Bronchial epithelial cell (primary cell): ENCODE results near the gene MCM9. TPM values are rescaled to one million over a fixed set of nuclear protein-coding genes. Genes with fewer than 3 reads are reported as not detected.
"Not testable (repeated sequence)": the region's sequence is repeated elsewhere in the genome, so short reads cannot be mapped to it uniquely, and the experiment has no call there.

Source experiments
- DNase-seq: peaks from one replicate; pipeline ENCODE4 v3.0.0-alpha.2; 2010; ENCODE audit warnings: low read depth
- FAIRE-seq: peaks from 2 replicates; lab custom pipeline; 2011; peaks lifted over from hg19 to GRCh38; lab: Jason Lieb, UNC
- H3K27me3 ChIP-seq: 2 replicates; pipeline ENCODE4 v1.5.1; 2011; ENCODE audit warnings: low read length; ENCODE audit not compliant: control insufficient read depth, insufficient read depth
- H3K36me3 ChIP-seq: 2 replicates; pipeline ENCODE4 v1.5.1; 2011; ENCODE audit warnings: low read length; ENCODE audit not compliant: control insufficient read depth, insufficient read depth
- H3K4me3 ChIP-seq: 2 replicates; pipeline ENCODE4 v1.5.1; 2011; ENCODE audit warnings: mild to moderate bottlenecking, low read depth, low read length, control low read depth
- CTCF ChIP-seq: IDR thresholded peaks from 2 replicates; pipeline ENCODE4 v1.5.1; 2011; ENCODE audit warnings: mild to moderate bottlenecking, moderate library complexity, low read length, control low read depth, inconsistent platforms; ENCODE audit not compliant: insufficient read depth, severe bottlenecking
- total RNA-seq: library from RNA; depleted of rRNA; stranded (reverse); fragments of >200 nt; gene quantifications from 2 replicates; pipeline ENCODE4 v1.2.1, GENCODE V29; 2014

The MCM9 gene
- total RNA-seq, 1 donor from 2014 or later, result 9.7 TPM

GRCh38 chr6:118770835-118771234 lies 164.1 kb downstream of the MCM9 start:
- Histone ChIP-seq H3K27me3 (no peaks in the 10 kb centered on the region), H3K36me3 (no peaks in the 10 kb centered on the region), H3K4me3 (no peak overlapping the region)
- no peak for FAIRE-seq
- no peak for DNase-seq
- no peak for TF ChIP-seq CTCF

DNA sequence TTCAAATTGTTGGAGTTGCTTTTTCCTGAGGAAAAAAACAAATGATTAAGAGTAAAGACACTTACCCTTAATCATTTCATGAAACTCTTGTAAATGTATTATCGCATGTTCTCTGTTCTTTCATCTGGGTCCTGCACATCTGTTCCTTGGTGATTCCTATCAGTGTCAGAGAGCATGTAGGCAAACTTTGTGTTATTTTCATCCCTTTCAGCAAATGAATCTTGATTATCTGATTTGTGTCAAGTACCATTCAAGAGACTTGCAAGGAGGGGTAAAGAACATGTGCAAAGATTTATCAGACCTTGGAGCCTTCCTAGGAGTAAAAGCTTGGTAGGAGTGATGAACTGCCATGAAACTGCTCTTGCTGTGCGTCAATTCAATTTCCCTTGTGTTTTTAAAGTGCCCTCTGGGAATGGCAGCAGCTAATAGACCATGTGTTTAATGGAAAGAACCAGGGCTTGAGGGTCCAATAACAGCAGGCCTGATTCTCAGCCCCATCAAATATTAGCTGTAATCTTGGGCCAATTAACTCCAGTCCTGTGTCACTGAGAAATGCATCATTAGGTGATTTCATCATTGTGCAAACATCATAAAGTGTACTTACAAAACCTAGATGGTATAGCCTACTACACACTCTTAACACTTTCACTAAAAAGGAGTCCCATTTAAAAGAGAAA lies 164.7 kb downstream of the MCM9 start:
- Histone ChIP-seq H3K27me3 (no peaks in the 10 kb centered on the region), H3K36me3 (no peaks in the 10 kb centered on the region), H3K4me3 (no peak overlapping the region)
- FAIRE-seq (no peak), DNase-seq (peak; percentile 55)
- TF ChIP-seq CTCF, result no peak

GRCh38 chr6:118768904-118769325 lies 166.0 kb downstream of the MCM9 start:
- H3K27me3 ChIP-seq, result no peaks in the 10 kb centered on the region
- no peak for TF ChIP-seq CTCF
- no peak for FAIRE-seq
- H3K36me3 ChIP-seq, result no peaks in the 10 kb centered on the region
- DNase-seq, result peak; percentile 86
- H3K4me3 ChIP-seq, result no peak overlapping the region

- Histone ChIP-seq H3K27me3 (no peaks in the 10 kb centered on the region), H3K36me3 (no peaks in the 10 kb centered on the region), H3K4me3 (no peak overlapping the region)
- no peak for TF ChIP-seq CTCF
- DNase-seq, result no peak
- no peak for FAIRE-seq
These were observed 166.5 kb downstream of the MCM9 start for GRCh38 chr6:118768441-118768840.

DNA sequence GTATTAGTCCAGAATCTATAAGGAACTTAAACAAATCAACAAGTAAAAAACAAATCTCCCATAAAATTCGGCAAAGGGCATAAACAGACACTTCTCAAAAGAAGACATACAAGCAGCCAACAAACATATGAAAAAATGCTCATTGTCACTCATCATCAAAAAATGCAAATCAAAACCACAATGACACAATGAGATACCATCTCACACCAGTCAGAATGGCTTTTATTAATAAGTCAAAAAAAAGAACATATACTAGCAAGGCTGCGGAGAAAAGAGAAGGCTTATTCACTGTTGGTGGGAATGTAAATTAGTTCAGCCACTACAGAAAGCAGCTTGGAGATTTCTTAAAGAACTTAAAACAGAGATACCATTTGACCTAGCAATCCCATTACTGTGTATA lies 169.6 kb downstream of the MCM9 start:
- H3K4me3 ChIP-seq, H3K36me3 ChIP-seq, FAIRE-seq, H3K27me3 ChIP-seq: not testable (repeated sequence)
- DNase-seq, result peak; percentile 42

GRCh38 chr6:118764766-118765165 lies 170.2 kb downstream of the MCM9 start:
- Histone ChIP-seq H3K27me3 (no peaks in the 10 kb centered on the region), H3K4me3 (no peak overlapping the region), H3K36me3 (no peaks in the 10 kb centered on the region)
- DNase-seq (no peak), FAIRE-seq (no peak)
- TF ChIP-seq CTCF, result no peak

Other genes with a start within 250 kb of the MCM9 start
- gene ASF1A, start 41.0 kb downstream of the MCM9 start, total RNA-seq, result 13.4 and 17.9 TPM in 2 replicates
- under 0.01 and 0.26 TPM in 2 replicates for gene FAM184A, start 143.5 kb upstream of the MCM9 start, total RNA-seq